ENCODE data around the gene TEKT5. TPM values are rescaled to one million over a fixed set of nuclear protein-coding genes. Genes with fewer than 3 reads are reported as not detected.

The TEKT5 gene
- total RNA-seq, 1 experiment from 2014 or later = not detected

GRCh38 chr16:10678655-10679054 is 16.1 kb downstream of the TEKT5 start:
- no peaks in the 10 kb centered on the region for H3K4me1 ChIP-seq (ENCODE audit: control insufficient read depth, insufficient read depth, low read length)
- no peak overlapping the region for H3K27ac ChIP-seq (ENCODE audit: low read length)
- H3K9me3 ChIP-seq (ENCODE audit: control insufficient read depth, insufficient read depth, low read depth, low read length) = no peaks in the 10 kb centered on the region
- no peaks in the 10 kb centered on the region for H3K36me3 ChIP-seq (ENCODE audit: control insufficient read depth, insufficient read depth, low read length)
- no peak for ATAC-seq
- in situ Hi-C loops (cut with HindIII; ENCODE audit: low pct_unique_long_range_greater_than_20kb, low sequenced_read_pairs) = no loop called here
- H3K4me3 ChIP-seq (ENCODE audit: low read depth in 2 of 2, low read length in 2 of 2) = no peak overlapping the region
- BruUV-seq (replicated peaks) = no TSS peak
- intact Hi-C loops (cut with micrococcal nuclease; ENCODE audit: unreplicated experiment) = no loop called here
- no peaks in the 10 kb centered on the region for H3K27me3 ChIP-seq (ENCODE audit: control insufficient read depth, insufficient read depth, low read length)
- ChIA-PET CTCF (no interaction called here), POLR2A (no interaction called here)
- TF ChIP-seq CTCF (IDR thresholded peaks at IDR 0.05) = no peak
- TF ChIP-seq SIN3A (IDR thresholded peaks at IDR 0.05; ENCODE audit: borderline replicate concordance, insufficient read depth, low read depth, low read length) = no peak
- TF ChIP-seq POLR2AphosphoS5 (IDR thresholded peaks at IDR 0.05; ENCODE audit: low read depth, low read length) = no peak
- TF ChIP-seq TCF7L2 (IDR thresholded peaks at IDR 0.05; ENCODE audit: low read depth, low read length) = no peak
- TF ChIP-seq REST (IDR thresholded peaks at IDR 0.05; ENCODE audit: insufficient read depth in 1 of 2, low read depth in 2 of 2, low read length in 1 of 2) = no peak
- DNase-seq (ENCODE audit: low read depth, low spot score) = no peak

- no peak for ATAC-seq
- CTCF ChIA-PET = no interaction called here
- POLR2A ChIA-PET = no interaction called here
These were observed 18.4 kb downstream of the TEKT5 start for GRCh38 chr16:10676284-10676683.

More at GRCh38 chr16:10676284-10676683, 18.4 kb downstream of the TEKT5 start:
- Histone ChIP-seq H3K4me3 (ENCODE audit: low read depth in 2 of 2, low read length in 2 of 2) (no peak overlapping the region), H3K36me3 (ENCODE audit: control insufficient read depth, insufficient read depth, low read length) (no peaks in the 10 kb centered on the region), H3K27me3 (ENCODE audit: control insufficient read depth, insufficient read depth, low read length) (no peaks in the 10 kb centered on the region), H3K4me1 (ENCODE audit: control insufficient read depth, insufficient read depth, low read length) (no peaks in the 10 kb centered on the region), H3K27ac (ENCODE audit: low read length) (no peak overlapping the region), H3K9me3 (ENCODE audit: control insufficient read depth, insufficient read depth, low read depth, low read length) (no peaks in the 10 kb centered on the region)
- intact Hi-C loops (cut with micrococcal nuclease; ENCODE audit: unreplicated experiment) = no loop called here
- no TSS peak for BruUV-seq (replicated peaks)
- DNase-seq (ENCODE audit: low read depth, low spot score) = no peak
- TF ChIP-seq TCF7L2 (IDR thresholded peaks at IDR 0.05; ENCODE audit: low read depth, low read length) (no peak), POLR2AphosphoS5 (IDR thresholded peaks at IDR 0.05; ENCODE audit: low read depth, low read length) (no peak), SIN3A (IDR thresholded peaks at IDR 0.05; ENCODE audit: borderline replicate concordance, insufficient read depth, low read depth, low read length) (no peak), REST (IDR thresholded peaks at IDR 0.05; ENCODE audit: insufficient read depth in 1 of 2, low read depth in 2 of 2, low read length in 1 of 2) (no peak), CTCF (IDR thresholded peaks at IDR 0.05) (no peak)
- in situ Hi-C loops (cut with HindIII; ENCODE audit: low pct_unique_long_range_greater_than_20kb, low sequenced_read_pairs) = no loop called here
